Liver (tissue), 3 donors: ENCODE results near the gene PODNL1.
"Not testable (repeated sequence)": the region's sequence is repeated elsewhere in the genome, so short reads cannot be mapped to it uniquely, and the experiment has no call there.

Source experiments
- EGR1 ChIP-seq, 2 donors: IDR thresholded peaks; 2 replicates each; pipeline ENCODE4 v1.6.1; 2016 to 2018; ENCODE audit warnings: antibody characterized with exemption in 2 of 2, low read depth in 2 of 2
- GABPA ChIP-seq, 2 donors: IDR thresholded peaks in 1 of 2; conservative IDR thresholded peaks in 1 of 2; 2 replicates each; pipeline ENCODE4 v1.6.1; 2016; ENCODE audit warnings: antibody characterized with exemption in 2 of 2, mild to moderate bottlenecking in 1 of 2, moderate library complexity in 1 of 2
- JUND ChIP-seq, 2 donors: IDR thresholded peaks; 2 replicates each; pipeline ENCODE4 v1.6.1; 2016; ENCODE audit warnings: antibody characterized with exemption in 2 of 2
- RAD21 ChIP-seq, 2 donors: IDR thresholded peaks; 2 replicates each; pipeline ENCODE4 v1.6.1; 2016; ENCODE audit warnings: antibody characterized with exemption in 2 of 2, mild to moderate bottlenecking in 2 of 2
- RXRA ChIP-seq, 2 donors: IDR thresholded peaks; 2 replicates each; pipeline ENCODE4 v1.6.1; 2017 to 2018; ENCODE audit warnings: antibody characterized with exemption in 2 of 2, mild to moderate bottlenecking in 1 of 2
- SP1 ChIP-seq: IDR thresholded peaks from 2 replicates; pipeline ENCODE4 v1.6.1; 2018; ENCODE audit warnings: antibody characterized with exemption, mild to moderate bottlenecking
- TAF1 ChIP-seq: conservative IDR thresholded peaks from 2 replicates; pipeline ENCODE4 v1.6.1; 2016; ENCODE audit warnings: antibody characterized with exemption, mild to moderate bottlenecking
- YY1 ChIP-seq: IDR thresholded peaks from 2 replicates; pipeline ENCODE4 v1.6.1; 2016; ENCODE audit warnings: antibody characterized with exemption, mild to moderate bottlenecking
- TF ChIP-seq, protein P1 (sequence below): IDR thresholded peaks from 2 replicates; pipeline ENCODE4 v1.6.1; 2016; ENCODE audit warnings: antibody characterized with exemption
- TF ChIP-seq, protein P2 (sequence below): IDR thresholded peaks from 2 replicates; pipeline ENCODE4 v1.6.1; 2016; ENCODE audit warnings: antibody characterized with exemption
- TF ChIP-seq, protein P3 (sequence below): fragments of 150-350 bp; IDR thresholded peaks from 2 replicates; pipeline ENCODE4 v1.5.1; 2017; ENCODE audit warnings: improper control_type of control experiment, low read depth, low read length; ENCODE audit not compliant: missing input control
- TF ChIP-seq, protein P4 (sequence below): IDR thresholded peaks from 2 replicates; pipeline ENCODE4 v1.6.1; 2016; ENCODE audit warnings: antibody characterized with exemption, mild to moderate bottlenecking
- TF ChIP-seq, protein P5 (sequence below): IDR thresholded peaks from 2 replicates; pipeline ENCODE4 v1.6.1; 2016; ENCODE audit warnings: antibody characterized with exemption
- donor health status: healthy.
- donor health status: healthy.

DNA sequence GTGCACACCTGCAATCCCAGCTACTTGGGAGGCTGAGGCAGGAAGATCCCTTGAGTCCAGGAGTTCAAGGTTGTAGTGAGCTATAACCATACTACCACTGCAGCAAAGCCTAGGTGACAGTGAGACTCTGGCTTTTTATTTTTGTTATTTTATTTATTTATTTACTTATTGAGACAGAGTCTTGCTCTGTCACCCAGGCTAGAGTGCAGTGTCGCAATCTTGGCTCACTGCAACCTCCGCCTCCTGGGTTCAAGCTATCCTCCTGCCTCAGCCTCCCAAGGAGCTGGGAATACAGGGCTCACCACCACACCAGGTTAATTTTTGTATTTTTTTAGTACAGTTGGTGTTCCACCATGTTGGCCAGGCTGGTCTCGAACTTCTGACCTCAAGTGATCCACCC, 35.3 kb upstream of the PODNL1 start:
- not testable (repeated sequence) for TF ChIP-seq YY1; JUND (IDR thresholded peaks at IDR 0.05); EGR1 (IDR thresholded peaks at IDR 0.05; ENCODE audit: low read depth in 2 of 2); TAF1; GABPA (IDR thresholded peaks at IDR 0.05 in 1 of 2, conservative IDR thresholded peaks at IDR 0.05 in 1 of 2); SP1; RXRA (IDR thresholded peaks at IDR 0.05); RAD21 (IDR thresholded peaks at IDR 0.05)
- TF ChIP-seq, protein P1, sequence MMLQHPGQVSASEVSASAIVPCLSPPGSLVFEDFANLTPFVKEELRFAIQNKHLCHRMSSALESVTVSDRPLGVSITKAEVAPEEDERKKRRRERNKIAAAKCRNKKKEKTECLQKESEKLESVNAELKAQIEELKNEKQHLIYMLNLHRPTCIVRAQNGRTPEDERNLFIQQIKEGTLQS, result not testable (repeated sequence)
- TF ChIP-seq, protein P2, sequence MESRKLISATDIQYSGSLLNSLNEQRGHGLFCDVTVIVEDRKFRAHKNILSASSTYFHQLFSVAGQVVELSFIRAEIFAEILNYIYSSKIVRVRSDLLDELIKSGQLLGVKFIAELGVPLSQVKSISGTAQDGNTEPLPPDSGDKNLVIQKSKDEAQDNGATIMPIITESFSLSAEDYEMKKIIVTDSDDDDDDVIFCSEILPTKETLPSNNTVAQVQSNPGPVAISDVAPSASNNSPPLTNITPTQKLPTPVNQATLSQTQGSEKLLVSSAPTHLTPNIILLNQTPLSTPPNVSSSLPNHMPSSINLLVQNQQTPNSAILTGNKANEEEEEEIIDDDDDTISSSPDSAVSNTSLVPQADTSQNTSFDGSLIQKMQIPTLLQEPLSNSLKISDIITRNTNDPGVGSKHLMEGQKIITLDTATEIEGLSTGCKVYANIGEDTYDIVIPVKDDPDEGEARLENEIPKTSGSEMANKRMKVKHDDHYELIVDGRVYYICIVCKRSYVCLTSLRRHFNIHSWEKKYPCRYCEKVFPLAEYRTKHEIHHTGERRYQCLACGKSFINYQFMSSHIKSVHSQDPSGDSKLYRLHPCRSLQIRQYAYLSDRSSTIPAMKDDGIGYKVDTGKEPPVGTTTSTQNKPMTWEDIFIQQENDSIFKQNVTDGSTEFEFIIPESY, result not testable (repeated sequence)
- TF ChIP-seq, protein P3, sequence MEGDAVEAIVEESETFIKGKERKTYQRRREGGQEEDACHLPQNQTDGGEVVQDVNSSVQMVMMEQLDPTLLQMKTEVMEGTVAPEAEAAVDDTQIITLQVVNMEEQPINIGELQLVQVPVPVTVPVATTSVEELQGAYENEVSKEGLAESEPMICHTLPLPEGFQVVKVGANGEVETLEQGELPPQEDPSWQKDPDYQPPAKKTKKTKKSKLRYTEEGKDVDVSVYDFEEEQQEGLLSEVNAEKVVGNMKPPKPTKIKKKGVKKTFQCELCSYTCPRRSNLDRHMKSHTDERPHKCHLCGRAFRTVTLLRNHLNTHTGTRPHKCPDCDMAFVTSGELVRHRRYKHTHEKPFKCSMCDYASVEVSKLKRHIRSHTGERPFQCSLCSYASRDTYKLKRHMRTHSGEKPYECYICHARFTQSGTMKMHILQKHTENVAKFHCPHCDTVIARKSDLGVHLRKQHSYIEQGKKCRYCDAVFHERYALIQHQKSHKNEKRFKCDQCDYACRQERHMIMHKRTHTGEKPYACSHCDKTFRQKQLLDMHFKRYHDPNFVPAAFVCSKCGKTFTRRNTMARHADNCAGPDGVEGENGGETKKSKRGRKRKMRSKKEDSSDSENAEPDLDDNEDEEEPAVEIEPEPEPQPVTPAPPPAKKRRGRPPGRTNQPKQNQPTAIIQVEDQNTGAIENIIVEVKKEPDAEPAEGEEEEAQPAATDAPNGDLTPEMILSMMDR, result not testable (repeated sequence)
- TF ChIP-seq, protein P4, sequence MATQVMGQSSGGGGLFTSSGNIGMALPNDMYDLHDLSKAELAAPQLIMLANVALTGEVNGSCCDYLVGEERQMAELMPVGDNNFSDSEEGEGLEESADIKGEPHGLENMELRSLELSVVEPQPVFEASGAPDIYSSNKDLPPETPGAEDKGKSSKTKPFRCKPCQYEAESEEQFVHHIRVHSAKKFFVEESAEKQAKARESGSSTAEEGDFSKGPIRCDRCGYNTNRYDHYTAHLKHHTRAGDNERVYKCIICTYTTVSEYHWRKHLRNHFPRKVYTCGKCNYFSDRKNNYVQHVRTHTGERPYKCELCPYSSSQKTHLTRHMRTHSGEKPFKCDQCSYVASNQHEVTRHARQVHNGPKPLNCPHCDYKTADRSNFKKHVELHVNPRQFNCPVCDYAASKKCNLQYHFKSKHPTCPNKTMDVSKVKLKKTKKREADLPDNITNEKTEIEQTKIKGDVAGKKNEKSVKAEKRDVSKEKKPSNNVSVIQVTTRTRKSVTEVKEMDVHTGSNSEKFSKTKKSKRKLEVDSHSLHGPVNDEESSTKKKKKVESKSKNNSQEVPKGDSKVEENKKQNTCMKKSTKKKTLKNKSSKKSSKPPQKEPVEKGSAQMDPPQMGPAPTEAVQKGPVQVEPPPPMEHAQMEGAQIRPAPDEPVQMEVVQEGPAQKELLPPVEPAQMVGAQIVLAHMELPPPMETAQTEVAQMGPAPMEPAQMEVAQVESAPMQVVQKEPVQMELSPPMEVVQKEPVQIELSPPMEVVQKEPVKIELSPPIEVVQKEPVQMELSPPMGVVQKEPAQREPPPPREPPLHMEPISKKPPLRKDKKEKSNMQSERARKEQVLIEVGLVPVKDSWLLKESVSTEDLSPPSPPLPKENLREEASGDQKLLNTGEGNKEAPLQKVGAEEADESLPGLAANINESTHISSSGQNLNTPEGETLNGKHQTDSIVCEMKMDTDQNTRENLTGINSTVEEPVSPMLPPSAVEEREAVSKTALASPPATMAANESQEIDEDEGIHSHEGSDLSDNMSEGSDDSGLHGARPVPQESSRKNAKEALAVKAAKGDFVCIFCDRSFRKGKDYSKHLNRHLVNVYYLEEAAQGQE, result not testable (repeated sequence)
- TF ChIP-seq, protein P5, sequence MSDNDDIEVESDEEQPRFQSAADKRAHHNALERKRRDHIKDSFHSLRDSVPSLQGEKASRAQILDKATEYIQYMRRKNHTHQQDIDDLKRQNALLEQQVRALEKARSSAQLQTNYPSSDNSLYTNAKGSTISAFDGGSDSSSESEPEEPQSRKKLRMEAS, result not testable (repeated sequence)
